ENCODE measurements around the gene ZNF689.
"Not testable (repeated sequence)": the region's sequence is repeated elsewhere in the genome, so short reads cannot be mapped to it uniquely, and the experiment has no call there.

The ZNF689 gene

DNA sequence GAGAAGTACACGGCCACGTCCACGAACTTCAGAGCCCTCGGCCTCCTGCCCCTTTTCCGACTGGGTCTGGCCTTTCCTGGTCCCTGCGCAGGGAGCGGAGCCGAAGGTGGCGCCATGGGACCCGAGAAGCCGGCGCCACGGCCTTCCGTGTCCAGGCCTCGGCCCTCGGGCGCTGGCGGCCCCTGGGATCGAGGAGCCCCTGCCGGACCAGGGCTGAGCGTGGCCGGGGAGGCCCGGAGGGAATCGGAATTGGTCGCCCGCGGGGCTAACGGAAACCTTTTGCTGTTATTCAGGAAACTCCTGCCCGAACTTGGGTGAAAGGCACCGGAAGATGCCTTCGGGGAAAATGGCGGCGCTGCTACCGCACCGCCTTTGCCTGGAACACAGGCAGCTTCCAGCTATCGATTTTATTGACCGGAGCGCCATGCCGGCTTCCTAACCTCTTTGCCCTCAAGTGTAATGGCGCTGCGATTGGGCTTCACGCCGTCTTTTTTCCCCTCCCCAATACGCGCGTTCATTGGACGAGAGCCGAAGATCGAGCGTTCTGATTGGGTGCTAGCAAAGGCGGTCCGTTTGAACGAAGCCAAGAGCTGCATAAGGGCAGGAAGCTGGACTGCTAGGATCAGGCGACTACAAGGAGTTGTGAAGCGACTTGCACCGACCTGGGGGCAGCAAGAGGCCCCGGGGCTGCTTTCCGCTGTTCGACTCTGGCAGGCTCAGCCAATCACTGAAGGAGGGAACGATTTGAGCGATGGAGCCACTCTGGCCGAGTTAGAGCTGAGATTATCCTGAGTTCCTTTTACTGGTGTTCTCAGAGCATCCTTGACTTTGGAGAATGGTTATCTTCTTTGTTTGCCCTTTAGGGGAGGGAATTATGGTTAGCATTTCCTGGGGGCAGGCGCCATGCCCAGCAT lies at the start of gene ZNF689:
Gene ZNF689 (minus strand): TSS at position 464 of the 914 bp plus-strand sequence. CDS start 348 bp downstream, at position 116.
- DNase-seq (ENCODE audit: low read depth), result peak; percentile 88

GRCh38 chr16:30658731-30659506 lies 48.7 kb upstream of the ZNF689 start:
- DNase-seq (ENCODE audit: low read depth), result peak; percentile 43

- peak; percentile 100 for DNase-seq (ENCODE audit: low read depth)
These were observed 47.9 kb upstream of the ZNF689 start, which contains the start of gene FBRS for GRCh38 chr16:30657866-30658730. FBRS (plus strand) TSS chr16:30658431; CDS start chr16:30659519, 1,088 bp downstream.

DNA sequence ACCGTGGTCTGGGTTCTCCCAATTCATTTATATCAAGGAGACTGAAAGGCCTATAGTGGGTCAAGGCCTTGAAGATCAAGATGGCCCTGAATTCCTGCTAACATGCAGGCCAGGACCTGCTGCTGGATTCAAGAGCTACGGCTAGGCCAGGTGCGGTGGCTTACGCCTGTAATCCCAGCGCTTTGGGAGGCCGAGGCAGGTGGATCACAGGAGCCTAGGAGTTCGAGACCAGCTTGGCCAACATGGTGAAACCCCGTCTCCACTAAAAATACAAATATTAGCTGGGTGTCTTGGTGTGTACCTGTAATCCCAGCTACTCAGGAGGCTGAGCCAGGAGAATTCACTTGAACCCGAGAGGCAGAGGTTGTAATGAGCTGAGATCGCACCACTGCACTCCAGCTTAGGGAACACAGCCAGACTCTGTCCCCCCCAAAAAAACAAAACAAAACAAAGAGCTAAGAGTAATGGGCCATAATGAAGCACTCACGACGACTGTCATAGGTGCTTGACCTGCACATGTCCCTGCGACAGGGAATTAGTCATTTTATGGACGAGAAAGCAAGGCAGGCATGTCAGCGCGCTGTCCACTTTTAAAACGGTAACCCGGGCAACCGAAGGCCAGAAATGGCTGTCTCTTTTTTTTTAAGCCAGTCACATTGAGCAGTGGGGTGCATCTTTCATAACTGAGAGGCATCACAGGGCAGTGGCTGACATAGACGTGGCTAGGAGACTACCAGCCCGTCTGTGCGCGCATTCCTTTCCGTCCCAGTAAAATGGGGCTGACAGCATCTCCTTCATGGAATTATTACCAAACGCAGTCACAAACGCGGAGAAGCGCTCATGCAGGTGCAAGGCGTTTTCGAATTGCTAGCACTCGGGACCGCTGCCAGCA lies 47.0 kb upstream of the ZNF689 start:
- no peak for DNase-seq (ENCODE audit: low read depth)

GRCh38 chr16:30656388-30656787 lies 46.2 kb upstream of the ZNF689 start:
- DNase-seq (ENCODE audit: low read depth), result no peak

DNA sequence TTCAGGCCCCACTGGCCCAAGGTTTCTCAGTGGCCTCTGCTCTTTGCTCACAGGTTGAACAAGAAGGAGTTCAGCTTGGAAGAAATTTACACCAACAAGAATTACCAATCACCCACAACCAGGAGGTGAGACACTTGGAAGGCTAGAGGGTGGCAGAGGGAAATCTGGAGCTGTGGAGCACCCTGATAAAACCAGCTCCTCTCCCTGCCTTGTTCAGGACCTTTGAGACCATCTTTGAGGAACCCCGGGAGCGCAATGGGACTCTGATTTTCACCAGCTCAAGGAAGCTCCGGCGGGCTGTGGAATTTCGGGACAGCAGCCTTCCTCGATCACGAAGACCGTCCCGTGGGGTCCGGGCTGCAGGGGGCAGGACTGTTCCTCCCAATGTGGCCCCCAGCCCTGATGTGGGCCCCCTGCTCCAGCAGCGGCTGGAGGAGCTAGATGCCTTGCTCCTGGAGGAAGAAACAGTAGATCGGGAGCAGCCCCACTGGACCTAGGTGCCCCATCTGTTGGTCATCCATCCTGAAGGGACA lies 45.7 kb upstream of the ZNF689 start:
- DNase-seq (ENCODE audit: low read depth), result no peak

GRCh38 chr16:30654856-30655255 lies 44.7 kb upstream of the ZNF689 start:
- no peak for DNase-seq (ENCODE audit: low read depth)

GRCh38 chr16:30652718-30653117 lies 42.5 kb upstream of the ZNF689 start:
- no peak for DNase-seq (ENCODE audit: low read depth)

DNA sequence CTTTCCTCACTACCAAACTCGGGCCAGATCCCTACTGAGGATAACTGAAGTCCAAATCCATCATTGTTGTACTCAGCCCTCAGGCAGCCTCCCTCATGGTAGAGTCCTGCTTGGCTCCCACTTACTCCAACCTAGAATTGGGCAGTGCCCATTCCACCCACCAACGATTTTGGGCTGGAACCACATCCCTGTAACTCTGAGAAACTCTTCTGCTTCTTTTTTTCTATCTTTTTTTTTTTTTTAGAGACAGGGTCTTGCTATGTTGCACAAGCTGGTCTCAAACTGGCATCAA lies 41.8 kb upstream of the ZNF689 start:
- no peak for DNase-seq (ENCODE audit: low read depth)

GRCh38 chr16:30651124-30652004 lies 41.2 kb upstream of the ZNF689 start:
- peak; percentile 48 for DNase-seq (ENCODE audit: low read depth)

DNA sequence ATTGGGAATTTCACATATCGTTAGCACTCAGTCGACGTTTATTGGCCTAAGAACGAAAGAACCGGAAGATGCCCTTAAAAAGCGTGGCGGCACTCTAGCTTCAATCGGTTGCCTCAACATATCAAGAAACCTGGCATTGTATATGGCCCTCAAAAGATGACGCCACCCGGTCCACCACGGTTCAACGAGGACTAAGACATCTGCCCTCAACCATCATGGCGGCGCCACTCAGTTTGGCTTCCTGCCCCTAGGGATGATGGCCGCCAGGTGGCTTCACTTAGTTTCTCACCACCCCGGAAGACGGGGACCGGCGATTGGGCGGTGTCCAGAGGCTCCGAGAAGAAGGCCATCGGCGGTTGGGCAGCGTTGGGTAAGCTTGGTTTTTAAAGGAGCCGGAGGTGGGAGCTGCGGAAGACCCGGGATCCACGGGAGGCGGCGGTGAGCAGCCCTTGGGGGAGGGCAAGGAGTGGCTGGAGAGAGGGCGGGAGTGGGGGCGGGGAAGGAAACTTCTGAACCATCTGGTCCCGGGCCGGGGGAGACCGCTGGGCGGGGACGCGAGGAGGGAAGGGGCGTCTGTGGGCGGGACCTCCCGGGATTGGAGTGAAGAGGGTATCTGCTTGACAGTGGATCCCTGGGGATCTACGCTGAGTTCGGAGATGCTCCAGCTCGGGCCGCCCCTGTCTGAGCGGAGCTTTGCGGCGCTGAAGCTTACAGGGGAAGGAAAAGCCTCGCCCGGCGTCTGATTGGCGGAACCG lies 40.4 kb upstream of the ZNF689 start, which contains the start of gene PRR14:
Gene PRR14 (plus strand): TSS at position 592 of the 755 bp plus-strand sequence. CDS start 686 bp downstream, outside the sequence.
- peak; percentile 93 for DNase-seq (ENCODE audit: low read depth)

DNA sequence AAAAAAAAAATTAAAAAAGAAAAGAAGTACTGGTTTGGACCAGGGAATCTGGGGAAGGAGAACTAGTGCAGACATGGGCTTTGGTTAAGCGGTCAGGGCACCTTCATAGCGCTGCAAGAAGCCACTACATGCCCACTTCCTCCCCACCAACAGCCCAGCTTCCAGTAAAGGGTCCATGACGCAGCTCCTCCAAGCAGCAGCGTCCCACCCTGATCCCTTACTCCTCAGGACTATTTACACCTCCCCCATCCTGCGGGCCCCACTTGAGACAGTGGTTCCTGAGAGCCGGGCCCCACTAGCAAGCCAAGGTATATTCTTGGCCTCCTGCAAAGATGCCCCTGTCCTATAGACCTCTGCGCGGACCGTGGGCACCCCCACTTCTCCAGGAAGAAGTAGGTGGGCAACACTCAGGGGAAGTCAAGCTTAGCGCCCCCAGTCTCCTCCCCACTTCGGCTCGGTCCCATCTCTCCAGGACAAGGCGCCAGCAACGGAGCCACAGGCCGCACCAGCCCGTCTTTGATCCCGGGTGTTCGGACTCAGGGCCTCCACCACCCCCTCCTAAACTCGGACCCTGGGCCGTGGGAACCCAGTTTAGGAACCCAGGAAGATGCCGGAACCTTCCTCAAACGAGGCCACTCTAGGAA lies 39.7 kb upstream of the ZNF689 start:
- no peak for DNase-seq (ENCODE audit: low read depth)

- DNase-seq (ENCODE audit: low read depth), result no peak
These were observed 37.0 kb upstream of the ZNF689 start for GRCh38 chr16:30647274-30647571.

- DNase-seq (ENCODE audit: low read depth), result no peak
These were observed 35.5 kb upstream of the ZNF689 start for GRCh38 chr16:30645727-30646126.

DNA sequence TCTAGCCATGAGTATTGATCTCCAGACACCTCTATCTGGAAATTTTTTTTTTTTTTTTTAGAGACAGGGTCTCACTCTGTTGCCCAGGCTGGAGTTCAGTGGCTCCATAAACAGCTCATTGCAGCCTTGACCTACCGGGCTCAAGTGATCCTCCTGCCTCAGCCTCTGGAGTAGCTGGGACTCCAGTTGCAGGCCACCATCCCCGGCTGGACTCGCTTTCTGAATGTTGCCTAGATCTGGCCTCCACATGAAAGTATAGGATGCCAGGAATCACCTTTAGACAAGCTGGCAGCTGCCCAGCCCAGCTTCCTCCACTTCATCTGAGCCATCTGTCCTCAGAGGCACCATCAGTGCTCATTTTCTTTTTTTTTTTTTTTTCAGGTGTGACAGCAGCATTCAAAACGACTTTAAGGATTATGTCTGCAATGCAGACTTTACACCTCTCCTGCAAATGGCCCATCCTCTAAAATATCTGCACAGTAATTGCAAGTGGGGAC lies 34.2 kb upstream of the ZNF689 start:
- no peak for DNase-seq (ENCODE audit: low read depth)

GRCh38 chr16:30641378-30641982 lies 31.3 kb upstream of the ZNF689 start:
- DNase-seq (ENCODE audit: low read depth), result no peak

GRCh38 chr16:30637944-30638343 lies 27.8 kb upstream of the ZNF689 start:
- DNase-seq (ENCODE audit: low read depth), result no peak

- DNase-seq (ENCODE audit: low read depth), result not testable (repeated sequence)
These were observed 26.9 kb upstream of the ZNF689 start for GRCh38 chr16:30637139-30637538.

Measured in stimulated activated CD8-positive, alpha-beta memory T cell treated with anti-CD3 and anti-CD28 coated beads, Interleukin-7, amount 100 ng/mL, for 24 hours (primary cell).